ENCODE measurements around the gene DPF1.
"Not testable (repeated sequence)": the region's sequence is repeated elsewhere in the genome, so short reads cannot be mapped to it uniquely, and the experiment has no call there.

The DPF1 gene

GRCh38 chr19:38250428-38250820, 26.4 kb upstream of the DPF1 start:
- DNase-seq, result no peak

GRCh38 chr19:38248421-38248820, 24.4 kb upstream of the DPF1 start:
- DNase-seq, result no peak

- DNase-seq, result no peak
These were observed 23.8 kb upstream of the DPF1 start for GRCh38 chr19:38247734-38248268.

- DNase-seq, result no peak
These were observed 23.1 kb upstream of the DPF1 start for GRCh38 chr19:38247126-38247525.

GRCh38 chr19:38245826-38246498, 21.9 kb upstream of the DPF1 start:
- no peak for DNase-seq

GRCh38 chr19:38243279-38243673, 19.3 kb upstream of the DPF1 start:
- no peak for DNase-seq

GRCh38 chr19:38239816-38240215, 15.8 kb upstream of the DPF1 start:
- DNase-seq, result no peak

GRCh38 chr19:38234615-38235014, 10.6 kb upstream of the DPF1 start:
- no peak for DNase-seq

- peak; percentile 63 for DNase-seq
These were observed 9.8 kb upstream of the DPF1 start for GRCh38 chr19:38233740-38234251.

- no peak for DNase-seq
These were observed 7.9 kb upstream of the DPF1 start for GRCh38 chr19:38231918-38232317.

- DNase-seq, result not testable (repeated sequence)
These were observed 6.6 kb upstream of the DPF1 start for GRCh38 chr19:38230506-38231133.

GRCh38 chr19:38229585-38230073, 5.6 kb upstream of the DPF1 start:
- DNase-seq, result peak; percentile 70

- no peak for DNase-seq
These were observed 4.7 kb upstream of the DPF1 start for GRCh38 chr19:38228491-38229439.

- DNase-seq, result no peak
These were observed 4.0 kb upstream of the DPF1 start for GRCh38 chr19:38228005-38228377.

GRCh38 chr19:38227287-38228004, 3.4 kb upstream of the DPF1 start:
- no peak for DNase-seq

- not testable (repeated sequence) for DNase-seq
These were observed 819 bp upstream of the DPF1 start for GRCh38 chr19:38224863-38225218.

GRCh38 chr19:38223617-38224013, 407 bp downstream of the DPF1 start:
- DNase-seq, result no peak

- no peak for DNase-seq
These were observed 901 bp downstream of the DPF1 start for GRCh38 chr19:38223119-38223523.

- no peak for DNase-seq
These were observed 1.8 kb downstream of the DPF1 start for GRCh38 chr19:38221919-38222830.

- DNase-seq, result no peak
These were observed 2.6 kb downstream of the DPF1 start for GRCh38 chr19:38221421-38221820.

- no peak for DNase-seq
These were observed 4.8 kb downstream of the DPF1 start for GRCh38 chr19:38219221-38219620.

Data from GDM1 (cell line).